ENCODE measurements around the gene PRKAB1.

PRKAB1 gene

DNA sequence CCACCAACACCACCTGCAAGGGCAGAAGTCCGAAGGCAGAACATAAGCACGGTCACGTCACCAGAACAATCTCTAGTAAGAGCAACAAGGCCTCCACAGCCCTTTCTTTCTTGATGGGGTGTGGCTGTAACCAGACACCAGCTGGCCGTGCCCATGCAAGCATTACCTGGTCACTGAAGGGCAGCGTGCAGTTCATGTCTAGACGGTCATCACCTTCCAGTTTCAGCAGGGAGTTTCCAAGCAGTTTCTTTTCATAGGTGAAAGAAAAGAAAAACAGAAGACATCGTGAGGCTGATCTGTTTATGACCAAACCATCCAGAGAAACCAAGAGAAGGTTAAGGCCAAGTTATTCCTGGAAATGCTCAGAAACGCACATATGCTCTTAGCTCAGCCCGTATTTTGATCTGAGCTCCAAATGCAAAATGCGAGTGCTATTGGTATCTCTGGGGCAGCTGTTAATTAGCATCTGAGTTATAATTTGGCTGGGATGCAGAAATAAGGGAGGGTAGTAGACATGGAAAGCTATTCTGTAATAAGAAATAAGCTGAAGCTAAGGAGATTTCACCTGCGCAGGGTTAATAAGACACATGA, 42.5 kb downstream of the PRKAB1 start:
- FAIRE-seq (no peak), DNase-seq (ENCODE audit: insufficient read length, low spot score) (no peak)

DNA sequence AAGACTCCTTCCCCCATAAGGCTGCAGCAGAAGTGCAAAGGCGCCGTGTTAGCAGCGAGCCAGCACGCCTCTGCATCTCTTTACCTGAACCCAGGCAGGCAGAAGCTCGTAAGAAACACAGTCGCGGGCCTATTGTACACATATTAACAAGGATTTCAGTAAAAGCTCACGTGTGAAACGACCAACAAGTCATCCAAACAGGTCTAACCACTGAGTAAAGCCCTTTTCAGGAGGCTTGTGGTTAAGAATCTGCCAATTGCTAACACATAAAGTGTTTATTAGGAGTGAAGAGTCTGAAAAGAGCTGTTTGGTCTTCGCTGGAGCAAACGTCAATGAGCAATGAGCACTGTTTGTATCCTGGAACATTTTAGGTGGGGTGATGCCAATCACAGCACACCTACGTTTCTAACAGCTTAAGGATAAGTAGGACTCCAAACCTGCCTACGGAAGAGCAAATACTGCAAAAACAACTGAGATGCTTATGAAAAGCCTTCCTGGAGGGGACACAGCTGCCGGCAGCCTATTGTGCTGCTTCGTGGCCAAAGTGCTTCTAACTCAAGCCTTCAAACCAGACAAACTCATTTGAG, 43.1 kb downstream of the PRKAB1 start:
- DNase-seq (ENCODE audit: insufficient read length, low spot score): no peak
- FAIRE-seq: no peak

DNA sequence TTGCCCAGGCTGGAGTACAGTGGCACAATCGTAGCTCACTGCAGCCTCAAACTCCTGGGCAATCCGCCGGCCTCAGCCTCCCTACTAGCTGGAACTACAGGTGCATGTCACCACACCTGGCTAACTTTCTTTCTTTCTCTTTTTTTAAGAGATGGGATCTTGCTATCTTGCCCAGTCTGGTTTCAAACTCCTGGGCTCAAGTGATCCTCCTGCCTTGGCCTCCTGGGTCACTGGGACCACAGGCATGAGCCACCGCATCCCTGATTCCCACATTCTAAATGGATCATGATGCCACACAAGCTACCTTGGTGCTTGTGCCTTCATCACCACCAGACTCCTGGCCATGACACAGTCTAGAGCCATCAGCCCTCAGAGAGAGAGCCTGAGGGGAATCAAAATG, 43.8 kb downstream of the PRKAB1 start:
- no peak for DNase-seq (ENCODE audit: insufficient read length, low spot score)

DNA sequence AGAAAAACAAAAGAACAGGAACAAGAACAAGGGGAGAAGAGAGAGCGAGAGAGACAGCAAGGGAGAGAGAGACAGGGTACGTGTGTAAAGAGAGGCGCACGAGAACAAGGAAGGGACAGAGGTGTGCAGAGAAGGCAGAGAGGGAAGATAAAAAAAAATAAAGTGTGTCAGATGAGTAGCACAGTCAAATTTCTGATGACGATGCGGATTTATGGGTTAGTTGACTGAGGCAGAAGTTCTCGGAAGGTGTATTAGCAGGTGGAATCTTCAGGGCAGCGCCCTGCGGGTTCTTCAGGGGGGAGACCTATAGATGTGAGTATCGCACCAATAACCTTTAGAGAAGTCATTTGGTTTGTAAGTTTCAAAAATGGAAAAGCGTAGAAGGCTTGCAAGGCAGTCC, 44.8 kb downstream of the PRKAB1 start:
- FAIRE-seq: no peak
- DNase-seq (ENCODE audit: insufficient read length, low spot score): no peak

More for the DNA sequence above, 43.8 kb downstream of the PRKAB1 start:
- FAIRE-seq: no peak

DNA sequence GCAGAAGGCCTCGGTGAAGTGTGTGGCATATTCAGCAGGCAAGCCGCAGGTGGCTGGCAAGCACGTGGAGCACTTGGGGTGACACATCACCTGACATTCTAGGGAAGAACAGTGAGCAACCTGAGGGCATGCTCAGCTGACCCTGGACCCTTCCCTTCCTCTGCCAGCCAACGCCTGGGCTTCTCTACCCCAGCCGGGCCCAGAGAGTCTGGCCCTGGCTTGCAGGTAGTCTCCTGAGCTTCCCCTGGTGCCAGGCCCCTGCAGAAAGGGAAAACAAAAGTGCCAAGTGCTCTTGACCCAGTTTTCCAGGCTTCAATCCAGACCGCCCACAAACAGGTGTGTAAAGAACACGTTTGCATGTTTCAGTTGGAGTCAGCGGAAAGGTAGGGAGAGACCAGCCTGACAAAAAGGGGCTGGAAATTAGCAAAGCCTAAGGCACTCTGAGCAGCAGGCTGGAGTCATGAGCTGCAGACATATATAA, 45.7 kb downstream of the PRKAB1 start:
- FAIRE-seq: no peak
- DNase-seq (ENCODE audit: insufficient read length, low spot score): no peak

DNA sequence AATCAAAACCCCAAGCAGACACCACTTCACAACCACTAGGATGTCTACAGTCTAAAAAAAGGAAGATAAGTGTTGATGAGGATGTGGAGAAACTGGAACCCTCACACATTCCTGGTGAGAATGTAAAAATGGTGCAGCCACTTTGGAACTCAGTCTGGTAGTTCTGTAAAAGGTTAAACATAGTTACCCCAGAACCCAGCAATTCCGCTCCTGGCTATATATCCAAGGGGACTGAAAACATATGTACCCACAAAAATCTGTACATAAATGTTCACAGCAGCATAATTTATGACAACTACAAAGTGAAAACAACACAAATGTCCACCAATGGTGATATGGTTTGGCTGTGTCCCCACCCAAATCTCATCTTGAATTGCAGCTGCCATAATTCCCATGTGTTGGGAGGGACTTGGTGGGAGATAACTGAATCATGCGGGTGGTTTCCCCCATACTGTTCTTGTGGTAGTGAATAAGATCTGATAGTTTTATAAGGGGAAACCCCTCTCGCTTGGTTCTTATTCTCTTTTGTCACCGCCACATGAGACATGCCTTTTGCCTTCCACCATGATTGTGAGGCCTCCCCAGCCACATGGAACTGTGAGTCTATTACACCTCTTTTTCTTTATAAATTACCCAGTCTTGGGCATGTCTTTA, 46.8 kb downstream of the PRKAB1 start:
- DNase-seq (ENCODE audit: insufficient read length, low spot score) (no peak), FAIRE-seq (no peak)

DNA sequence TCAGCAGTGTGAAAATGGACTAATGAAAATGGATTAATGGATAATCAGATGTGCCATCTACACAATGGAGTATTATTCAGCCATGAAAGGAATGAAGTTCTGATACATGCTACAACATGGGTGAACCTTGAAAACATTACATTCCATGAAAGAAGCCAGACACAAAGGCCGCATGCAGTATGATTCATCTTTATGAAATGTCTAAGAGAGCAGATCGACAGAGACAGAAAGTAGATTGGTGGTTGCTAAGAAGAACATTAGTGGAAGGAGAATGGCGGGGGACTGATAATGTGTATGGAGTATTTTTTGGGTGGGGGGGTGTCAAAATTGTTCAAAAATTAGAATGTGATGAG, 47.3 kb downstream of the PRKAB1 start:
- DNase-seq (ENCODE audit: insufficient read length, low spot score) (no peak), FAIRE-seq (no peak)

DNA sequence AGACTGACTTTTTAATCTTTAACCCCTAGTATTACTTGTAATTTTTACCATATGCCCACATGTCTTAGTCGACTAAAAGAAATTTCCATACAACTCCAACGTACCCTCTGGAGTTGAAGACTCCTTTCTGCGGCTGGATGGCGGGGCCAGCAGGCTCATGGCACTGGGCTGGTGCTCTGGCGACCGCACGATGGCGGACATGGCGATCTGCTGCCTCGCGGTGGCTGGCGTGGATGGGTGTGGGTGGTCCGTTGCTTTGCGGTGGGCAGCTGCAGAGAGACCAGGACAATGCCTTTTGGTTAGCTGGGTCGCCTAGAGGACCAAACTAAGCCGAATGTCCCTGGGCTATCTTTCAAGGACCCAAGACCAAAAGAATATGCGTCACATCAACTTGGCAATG, 50.2 kb downstream of the PRKAB1 start:
- DNase-seq (ENCODE audit: insufficient read length, low spot score): no peak
- FAIRE-seq: no peak

DNA sequence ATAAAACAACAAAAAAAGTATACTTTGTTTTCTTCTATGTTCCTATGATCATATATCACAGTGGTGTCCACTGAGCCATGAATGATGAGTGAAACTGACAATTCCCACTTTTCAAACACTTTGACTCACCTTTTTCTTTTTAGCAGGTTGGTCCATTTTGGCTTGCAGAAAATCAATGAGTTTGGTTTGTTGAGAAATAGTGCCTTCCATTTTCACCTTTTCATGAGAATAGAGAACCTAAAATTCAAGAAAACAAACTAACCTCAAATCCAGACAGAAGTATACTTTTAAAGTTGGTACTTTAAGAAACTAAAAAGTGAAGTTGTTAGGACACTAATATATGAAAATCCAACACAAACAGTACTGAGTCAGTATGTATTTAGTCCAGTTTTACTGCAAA, 52.4 kb downstream of the PRKAB1 start:
- FAIRE-seq (no peak), DNase-seq (ENCODE audit: insufficient read length, low spot score) (no peak)

DNA sequence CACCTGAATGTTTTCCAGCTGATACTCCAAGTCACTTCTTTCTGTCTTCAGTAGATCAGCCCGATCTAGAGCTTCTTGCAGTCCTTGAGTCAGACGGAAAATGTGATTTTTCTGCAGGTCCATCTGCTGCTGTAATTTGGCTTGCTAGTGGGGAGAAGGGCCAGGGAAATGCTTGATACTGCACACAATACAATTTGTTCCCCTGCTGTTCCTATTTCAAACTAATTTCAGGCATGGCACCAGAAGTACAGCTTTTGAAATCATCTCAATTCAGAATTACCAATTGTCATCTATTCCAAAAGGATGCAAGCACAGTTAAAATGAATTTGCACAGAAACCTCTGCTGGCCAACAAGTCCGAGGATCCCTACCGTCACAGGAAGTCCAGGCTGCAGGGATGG, 53.4 kb downstream of the PRKAB1 start:
- DNase-seq (ENCODE audit: insufficient read length, low spot score) (no peak), FAIRE-seq (no peak)

DNA sequence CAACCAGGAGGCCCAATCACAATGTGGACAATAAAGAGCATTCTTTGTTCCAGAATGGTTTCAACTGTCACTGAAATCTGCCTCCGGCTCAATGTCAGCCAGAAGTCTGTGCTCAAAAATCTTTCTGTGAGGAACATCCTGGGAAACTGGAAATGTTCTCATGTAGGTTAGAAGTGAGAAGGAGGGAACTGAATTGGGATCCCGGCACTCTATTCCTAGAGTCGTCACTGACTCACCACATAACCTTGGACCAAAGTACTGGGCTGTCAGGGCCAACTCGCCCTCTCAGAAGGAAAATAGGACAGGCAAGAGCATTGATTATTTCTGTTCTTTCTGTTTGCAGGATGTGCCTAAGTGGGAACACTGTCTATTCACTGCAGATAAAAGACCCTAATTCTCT, 57.6 kb downstream of the PRKAB1 start:
- DNase-seq (ENCODE audit: insufficient read length, low spot score) (no peak), FAIRE-seq (no peak)

DNA sequence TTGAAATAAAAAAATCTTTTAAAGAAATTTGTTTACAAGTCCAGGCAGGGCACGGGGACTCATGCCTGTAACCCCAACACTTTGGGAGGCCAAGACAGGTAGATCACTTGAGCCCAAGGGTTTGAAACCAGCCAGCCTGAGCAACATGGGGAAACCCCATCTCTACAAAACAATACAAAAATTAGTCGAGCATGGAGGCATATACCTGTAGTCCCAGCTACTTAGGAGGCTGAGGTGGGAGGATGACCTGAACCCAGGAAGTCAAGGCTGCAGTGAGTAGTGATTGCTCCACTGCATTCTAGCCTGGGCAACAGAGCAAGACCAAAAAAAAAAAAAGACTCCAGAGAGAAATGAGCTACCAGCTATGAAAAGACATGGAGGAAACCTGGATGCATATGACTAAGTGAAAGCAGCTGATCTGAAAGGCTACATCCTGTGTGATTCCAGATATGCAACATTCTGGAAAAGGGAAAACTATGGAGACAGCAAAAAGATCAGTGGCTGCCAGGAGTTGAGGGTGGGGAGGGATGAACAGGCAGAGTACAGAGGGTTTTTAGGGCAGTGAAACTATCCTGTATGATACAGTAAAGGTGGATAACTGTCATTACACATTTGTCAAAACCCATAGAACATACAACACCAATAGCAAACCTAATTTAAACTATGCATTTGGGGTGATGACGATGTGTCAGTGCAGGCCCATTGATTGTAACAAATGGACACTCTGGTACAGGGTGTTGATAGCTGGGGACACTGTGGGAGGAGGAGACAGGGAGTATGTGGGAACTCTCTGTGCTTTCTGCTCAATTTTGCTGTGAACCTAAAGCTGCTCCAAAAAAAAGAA, 59.9 kb downstream of the PRKAB1 start:
- no peak for FAIRE-seq
- DNase-seq (ENCODE audit: insufficient read length, low spot score): no peak

DNA sequence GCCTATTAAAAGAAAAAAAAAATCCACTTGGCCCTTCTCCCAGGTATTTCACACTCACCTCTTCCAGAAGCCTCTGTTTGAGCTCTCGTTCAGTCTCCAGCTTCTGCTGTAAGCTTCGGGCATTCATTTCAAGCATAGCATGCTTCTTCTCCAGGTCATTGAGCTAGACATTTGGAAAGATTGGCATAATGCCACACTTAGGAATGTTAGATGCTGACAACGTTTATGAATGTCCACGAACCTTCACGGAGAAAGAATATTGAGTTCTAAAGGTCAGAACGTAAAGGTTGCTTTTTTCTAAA, 60.5 kb downstream of the PRKAB1 start:
- DNase-seq (ENCODE audit: insufficient read length, low spot score) (no peak), FAIRE-seq (no peak)

DNA sequence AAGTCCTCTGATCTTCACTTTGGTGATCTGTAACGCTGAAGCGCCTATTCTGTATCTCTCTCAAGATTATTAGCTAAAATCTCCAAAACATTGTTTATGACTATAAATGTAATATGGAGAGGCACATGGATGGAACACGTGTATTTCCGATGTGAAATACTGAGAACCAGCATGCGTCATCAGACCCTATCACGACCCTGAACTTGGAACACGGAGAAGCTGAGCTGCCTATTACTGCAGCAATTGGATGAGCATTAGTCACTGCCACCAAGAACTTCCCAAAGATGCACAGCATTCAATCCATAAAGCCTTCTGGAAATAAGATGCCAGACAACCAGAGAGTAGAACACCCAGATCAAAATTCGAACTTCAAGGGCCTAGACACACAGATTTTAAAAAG, 61.9 kb downstream of the PRKAB1 start:
- FAIRE-seq (no peak), DNase-seq (ENCODE audit: insufficient read length, low spot score) (no peak)

DNA sequence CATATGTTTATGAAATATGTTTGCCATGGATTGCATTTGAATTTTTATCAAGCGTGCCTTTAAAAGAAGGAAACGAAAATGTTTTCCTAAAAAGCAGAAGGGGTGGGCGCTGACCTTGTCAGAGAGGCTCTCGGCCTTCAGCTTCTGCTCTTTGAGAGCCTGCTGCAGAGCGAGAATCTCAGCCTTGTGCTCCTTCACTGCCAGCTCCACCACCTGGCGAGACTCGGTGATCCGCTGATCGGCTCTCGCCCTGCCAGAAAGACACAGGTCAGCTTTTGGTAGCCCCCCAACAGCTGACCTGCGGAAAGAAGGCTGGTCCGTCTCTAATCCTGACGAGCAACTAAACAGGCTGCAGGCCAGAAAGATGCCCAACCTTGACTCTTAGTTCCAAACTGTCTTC, 62.4 kb downstream of the PRKAB1 start:
- DNase-seq (ENCODE audit: insufficient read length, low spot score) (no peak), FAIRE-seq (no peak)
